GM12864 (cell line): ENCODE results near the gene MAGEE1.

Source experiments
- DNase-seq: peaks from one replicate; pipeline ENCODE4 v3.0.0-alpha.2; 2011; ENCODE audit warnings: low read depth
- H3K4me3 ChIP-seq: 2 replicates; pipeline ENCODE4 v1.5.1; 2011; ENCODE audit warnings: mild to moderate bottlenecking, low read depth, low read length, control low read depth
- CTCF ChIP-seq: IDR thresholded peaks from 2 replicates; pipeline ENCODE4 v1.5.1; 2011; ENCODE audit warnings: low read depth, mild to moderate bottlenecking, moderate library complexity, low read length, control low read depth, inconsistent platforms; ENCODE audit errors: missing control alignments

MAGEE1 gene

GRCh38 chrX:76434103-76434741 lies 6.7 kb downstream of the MAGEE1 start:
- H3K4me3 ChIP-seq, result no peak overlapping the region
- TF ChIP-seq CTCF, result no peak
- DNase-seq, result no peak

- no peak for DNase-seq
- no peak for TF ChIP-seq CTCF
- H3K4me3 ChIP-seq, result no peak overlapping the region
Observed at GRCh38 chrX:76439188-76439587, 11.7 kb downstream of the MAGEE1 start.

- DNase-seq, result no peak
- no peak for TF ChIP-seq CTCF
- no peak overlapping the region for H3K4me3 ChIP-seq
Observed at GRCh38 chrX:76453737-76454406, 26.4 kb downstream of the MAGEE1 start.

- TF ChIP-seq CTCF, result peak; percentile 59
- H3K4me3 ChIP-seq, result no peak overlapping the region
- peak; percentile 1 for DNase-seq
Observed at GRCh38 chrX:76454456-76454927, 27.0 kb downstream of the MAGEE1 start.

GRCh38 chrX:76477353-76477752 lies 49.8 kb downstream of the MAGEE1 start:
- H3K4me3 ChIP-seq, result no peak overlapping the region
- TF ChIP-seq CTCF, result no peak
- no peak for DNase-seq
